GM12865 (cell line): ENCODE results near the gene PPFIBP2.
A peak's percentile ranks its signal among the peaks of the same experiment; 100 is the strongest.

ENCODE experiments used
- DNase-seq: peaks from one replicate; pipeline ENCODE4 v3.0.0; 2010; ENCODE audit warnings: low read depth
- H3K4me3 ChIP-seq: 2 replicates; pipeline ENCODE4 v1.5.1; 2011; ENCODE audit warnings: mild to moderate bottlenecking, low read depth, low read length, control low read depth
- TF ChIP-seq, protein P1 (sequence below): IDR thresholded peaks from 2 replicates; pipeline ENCODE4 v1.5.1; 2011; ENCODE audit warnings: low read length, control low read depth, low read depth, inconsistent platforms; ENCODE audit not compliant: insufficient read depth; ENCODE audit errors: missing control alignments

The PPFIBP2 gene

DNA sequence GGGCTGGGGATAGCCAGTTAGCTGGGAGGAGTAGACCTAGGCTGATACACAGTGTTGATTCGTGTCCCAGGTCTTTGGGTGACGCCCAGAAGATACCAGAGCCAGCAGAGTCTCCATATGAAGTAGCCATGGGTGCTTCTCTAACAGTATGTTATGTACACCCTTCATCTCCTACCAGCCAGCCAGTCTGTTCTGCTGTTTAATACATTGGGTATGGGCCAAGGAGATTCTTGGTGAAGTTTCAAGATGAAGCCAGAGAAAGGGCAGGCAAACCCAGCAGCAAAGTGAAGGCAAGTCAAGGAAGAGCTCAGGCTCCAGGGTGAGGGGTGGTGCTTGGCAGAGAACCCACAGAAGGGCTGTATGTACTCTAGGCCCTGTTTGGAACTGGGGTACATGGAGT is 56.4 kb downstream of the PPFIBP2 start:
- H3K4me3 ChIP-seq = no peak overlapping the region
- TF ChIP-seq, protein P1, sequence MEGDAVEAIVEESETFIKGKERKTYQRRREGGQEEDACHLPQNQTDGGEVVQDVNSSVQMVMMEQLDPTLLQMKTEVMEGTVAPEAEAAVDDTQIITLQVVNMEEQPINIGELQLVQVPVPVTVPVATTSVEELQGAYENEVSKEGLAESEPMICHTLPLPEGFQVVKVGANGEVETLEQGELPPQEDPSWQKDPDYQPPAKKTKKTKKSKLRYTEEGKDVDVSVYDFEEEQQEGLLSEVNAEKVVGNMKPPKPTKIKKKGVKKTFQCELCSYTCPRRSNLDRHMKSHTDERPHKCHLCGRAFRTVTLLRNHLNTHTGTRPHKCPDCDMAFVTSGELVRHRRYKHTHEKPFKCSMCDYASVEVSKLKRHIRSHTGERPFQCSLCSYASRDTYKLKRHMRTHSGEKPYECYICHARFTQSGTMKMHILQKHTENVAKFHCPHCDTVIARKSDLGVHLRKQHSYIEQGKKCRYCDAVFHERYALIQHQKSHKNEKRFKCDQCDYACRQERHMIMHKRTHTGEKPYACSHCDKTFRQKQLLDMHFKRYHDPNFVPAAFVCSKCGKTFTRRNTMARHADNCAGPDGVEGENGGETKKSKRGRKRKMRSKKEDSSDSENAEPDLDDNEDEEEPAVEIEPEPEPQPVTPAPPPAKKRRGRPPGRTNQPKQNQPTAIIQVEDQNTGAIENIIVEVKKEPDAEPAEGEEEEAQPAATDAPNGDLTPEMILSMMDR = no peak
- no peak for DNase-seq

DNA sequence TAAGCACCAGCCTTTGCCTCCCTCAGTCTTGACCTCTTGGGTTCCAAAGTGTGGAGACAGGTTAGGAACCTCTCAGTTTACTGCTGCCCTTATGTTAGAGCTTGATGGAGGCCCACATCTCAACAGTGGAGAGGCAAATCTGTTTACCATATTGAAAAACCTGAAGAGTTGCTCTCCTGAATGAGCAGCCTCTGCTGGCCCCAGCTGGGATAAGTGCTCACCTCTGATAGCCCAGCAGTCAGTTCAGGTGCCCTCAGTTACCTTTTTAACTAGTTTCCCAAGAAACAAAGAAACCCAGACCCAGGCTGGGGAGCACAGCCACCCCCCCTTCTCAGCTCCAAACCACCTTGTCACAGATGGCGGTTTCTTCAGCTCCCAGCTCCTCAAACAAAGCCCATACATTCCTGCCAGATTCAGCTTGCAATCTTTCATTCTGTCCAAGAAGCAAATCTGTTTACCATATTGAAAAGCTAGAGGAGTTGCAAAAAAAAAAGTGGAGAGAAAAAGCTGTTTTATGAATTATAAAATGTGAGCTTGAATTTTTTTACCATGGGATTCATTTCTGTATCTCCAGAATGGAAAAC is 57.2 kb downstream of the PPFIBP2 start:
- DNase-seq = no peak
- TF ChIP-seq, protein P1 = no peak
- H3K4me3 ChIP-seq = no peak overlapping the region

DNA sequence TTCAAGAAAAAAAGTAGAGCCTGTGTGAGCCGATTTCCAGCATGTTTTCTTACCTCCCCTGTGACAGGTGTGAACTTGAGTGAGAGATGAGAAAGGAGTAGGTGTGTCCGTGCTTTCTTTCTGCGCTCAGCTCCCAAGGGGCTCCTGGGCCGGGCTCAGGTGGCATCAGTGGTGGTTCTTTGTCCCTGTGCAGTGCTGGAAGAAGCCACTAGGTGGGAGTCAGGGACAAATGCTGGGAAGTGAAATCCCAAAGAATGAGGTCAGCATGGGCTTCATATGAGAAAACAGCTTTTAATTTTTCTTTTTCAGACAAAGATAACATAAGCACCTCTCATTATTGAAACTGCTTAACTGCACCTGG is 57.8 kb downstream of the PPFIBP2 start:
- H3K4me3 ChIP-seq = no peak overlapping the region
- peak; percentile 54 for DNase-seq
- TF ChIP-seq, protein P1 = peak; percentile 59

DNA sequence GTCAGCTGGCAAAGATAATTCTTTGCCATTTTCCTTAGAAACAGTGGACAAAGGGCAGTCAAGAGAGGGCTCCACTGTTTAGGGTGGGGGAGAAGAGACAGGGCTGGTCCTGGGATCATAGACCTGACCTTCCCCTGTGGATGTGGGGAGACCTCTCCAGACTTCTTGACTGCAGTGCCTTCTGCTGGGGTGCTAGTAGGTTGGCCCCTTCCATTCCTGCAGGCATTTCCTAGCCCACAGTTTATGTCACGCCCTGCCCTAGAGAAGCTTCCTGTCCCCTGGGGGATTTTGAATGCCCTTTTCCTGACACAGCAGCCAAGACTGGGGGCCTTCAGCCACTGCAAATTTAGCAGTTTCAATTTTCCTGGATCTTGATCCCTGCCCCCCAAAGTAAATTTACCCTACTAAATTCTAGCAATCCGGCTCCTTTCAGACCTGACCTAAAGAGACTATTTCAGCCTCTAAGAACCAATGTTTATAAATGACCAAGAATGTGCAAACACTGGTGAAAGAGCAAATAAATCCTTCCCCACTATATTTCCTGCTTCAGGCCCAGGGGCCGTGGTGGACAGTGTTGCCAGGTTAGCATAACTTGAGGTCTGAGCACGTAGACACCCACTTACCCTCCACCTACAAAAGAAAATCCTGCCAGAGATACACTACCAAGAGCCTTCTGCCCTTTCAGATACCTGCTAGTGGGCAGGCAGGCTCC is 58.4 kb downstream of the PPFIBP2 start:
- no peak overlapping the region for H3K4me3 ChIP-seq
- TF ChIP-seq, protein P1 = no peak
- no peak for DNase-seq

DNA sequence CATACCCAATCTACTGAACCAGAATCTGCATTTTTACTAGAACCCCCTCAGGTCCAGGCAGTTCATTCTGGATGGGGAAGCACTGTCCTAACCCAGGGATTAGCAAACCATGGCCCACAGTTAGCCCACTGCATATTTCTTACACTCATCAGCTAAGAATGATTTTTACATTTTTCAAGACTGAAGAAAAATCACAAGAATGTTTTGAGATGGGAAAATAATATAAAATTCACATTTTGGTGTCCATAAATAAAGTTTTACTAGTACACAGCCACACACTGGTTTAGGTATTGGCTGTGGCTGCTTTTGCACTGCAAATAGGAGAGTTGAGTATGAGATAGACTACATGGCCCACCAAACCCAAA is 59.4 kb downstream of the PPFIBP2 start:
- TF ChIP-seq, protein P1 = no peak
- DNase-seq = no peak
- no peak overlapping the region for H3K4me3 ChIP-seq

DNA sequence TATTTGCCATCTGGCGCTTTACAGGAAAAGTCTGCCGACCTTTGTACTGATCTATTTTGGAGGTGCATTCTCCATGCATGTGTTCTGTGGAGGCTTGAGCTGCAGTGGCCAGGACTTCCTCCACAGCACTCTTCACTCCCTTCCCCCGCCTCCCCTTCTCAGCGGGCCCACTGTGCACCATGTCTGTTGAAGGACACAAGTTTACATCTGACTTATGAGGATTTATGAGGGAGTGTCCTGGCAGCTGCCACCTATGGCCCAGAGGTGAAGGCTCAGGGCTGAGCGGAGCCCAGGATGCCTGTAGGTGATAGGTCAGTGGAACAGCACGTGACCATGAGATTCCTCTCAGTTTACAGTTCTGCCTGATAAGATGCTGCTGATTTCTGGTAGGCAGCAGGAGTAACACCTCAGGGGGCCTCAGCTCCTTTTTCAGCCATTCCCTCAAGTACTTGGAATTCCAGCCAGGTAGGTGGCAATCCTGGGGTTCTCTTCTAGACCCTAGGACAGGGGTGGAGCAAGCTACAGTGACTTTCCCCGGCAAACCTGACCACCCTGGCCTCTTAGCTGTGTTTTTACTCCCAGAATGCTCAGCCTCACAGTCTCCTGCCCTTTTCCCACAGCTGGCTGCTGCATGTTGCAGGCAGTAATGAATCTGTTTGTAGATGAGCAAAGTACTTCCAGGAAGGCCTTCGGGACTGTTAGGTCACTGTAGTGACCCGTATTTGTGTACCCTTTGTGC is 59.9 kb downstream of the PPFIBP2 start:
- DNase-seq = no peak
- no peak overlapping the region for H3K4me3 ChIP-seq
- TF ChIP-seq, protein P1 = no peak
